Umbilical cord (tissue), 2 donors: ENCODE data around the gene CCNC. TPM values are rescaled to one million over a fixed set of nuclear protein-coding genes. Genes with fewer than 3 reads are reported as not detected.

Experiments used
- DNase-seq: peaks from one replicate; pipeline ENCODE4 v3.0.0-alpha.2; 2015; ENCODE audit warnings: low spot score
- total RNA-seq: library from RNA; depleted of rRNA; stranded (reverse); fragments of >200 nt; gene quantifications from one replicate; pipeline ENCODE4 v1.2.3, GENCODE V29; 2014; ENCODE audit warnings: low replicate concordance; ENCODE audit not compliant: insufficient read depth

Gene CCNC
- total RNA-seq, 1 donor from 2014 or later: 100 TPM

- DNase-seq: no peak
These were observed 19.8 kb downstream of the CCNC start for GRCh38 chr6:99548706-99549105.

GRCh38 chr6:99547526-99547925 lies 20.9 kb downstream of the CCNC start:
- no peak for DNase-seq

GRCh38 chr6:99545442-99545841 lies 23.0 kb downstream of the CCNC start:
- no peak for DNase-seq

GRCh38 chr6:99543968-99544367 lies 24.5 kb downstream of the CCNC start:
- no peak for DNase-seq

- DNase-seq: no peak
These were observed 37.8 kb downstream of the CCNC start for GRCh38 chr6:99530627-99531026.

- no peak for DNase-seq
These were observed 45.9 kb downstream of the CCNC start for GRCh38 chr6:99522531-99522930.

- DNase-seq: peak; percentile 78
These were observed 46.8 kb downstream of the CCNC start for GRCh38 chr6:99521633-99522151.

- peak; percentile 90 for DNase-seq
These were observed 47.4 kb downstream of the CCNC start for GRCh38 chr6:99520855-99521632.

- no peak for DNase-seq
These were observed 49.0 kb downstream of the CCNC start for GRCh38 chr6:99519446-99519845.

- DNase-seq: no peak
These were observed 54.4 kb downstream of the CCNC start for GRCh38 chr6:99514089-99514488.

GRCh38 chr6:99512033-99512432 lies 56.4 kb downstream of the CCNC start:
- DNase-seq: no peak

GRCh38 chr6:99507648-99508047 lies 60.8 kb downstream of the CCNC start:
- DNase-seq: no peak

GRCh38 chr6:99501762-99502161 lies 66.7 kb downstream of the CCNC start:
- DNase-seq: no peak

- peak; percentile 94 for DNase-seq
These were observed 70.0 kb downstream of the CCNC start for GRCh38 chr6:99498421-99498820.

GRCh38 chr6:99495466-99495865 lies 73.0 kb downstream of the CCNC start:
- DNase-seq: no peak

Other genes starting within 250 kb of the CCNC start
- 5.3 TPM for gene FAXC, start 219.0 kb downstream of the CCNC start, total RNA-seq
- 0.96 TPM for gene COQ3, start 174.5 kb downstream of the CCNC start, total RNA-seq
- gene PNISR, start 143.4 kb downstream of the CCNC start, total RNA-seq: 92.7 TPM
- 5.5 TPM for gene USP45, start 53.2 kb downstream of the CCNC start, total RNA-seq
- 1.2 TPM for gene PRDM13, start 38.2 kb upstream of the CCNC start, total RNA-seq